Naive thymus-derived CD4-positive, alpha-beta T cell (primary cell): ENCODE data around the gene KRT31. TPM values are rescaled to one million over a fixed set of nuclear protein-coding genes. Genes with fewer than 3 reads are reported as not detected.

Experiments used
- ATAC-seq: fragments of 150-1000 bp; cut with Tn5 transposase; 2 replicates; pipeline ENCODE4 v1.10.0; 2021; ENCODE audit warnings: mild to moderate bottlenecking, moderate library complexity
- CTCF ChIA-PET: fragments of 350-600 bp; sonication (Branson Sonifier 250); formaldehyde crosslinking; loops from one replicate; lab custom pipeline; 2021; ENCODE audit warnings: antibody characterized with exemption; lab: Charles Lee
- POLR2A ChIA-PET: fragments of 350-600 bp; sonication (Branson Sonifier 250); formaldehyde crosslinking; loops from one replicate; lab custom pipeline; 2021; ENCODE audit warnings: antibody characterized with exemption, inconsistent platforms; lab: Charles Lee
- DNase-seq, 9 donors: peaks; one replicate each; pipeline versions ENCODE4 v3.0.0 to v3.0.0-alpha.2; 2020 to 2022; ENCODE audit warnings: mixed read lengths in 1 of 9
- H3K27ac ChIP-seq: one replicate; pipeline ENCODE4 v1.7.0; 2013; ENCODE audit warnings: mild to moderate bottlenecking, low read depth, low read length, moderate library complexity
- H3K27me3 ChIP-seq, 2 donors: one replicate each; pipeline ENCODE4 v1.7.0; 2013; ENCODE audit warnings: low read length in 2 of 2, mild to moderate bottlenecking in 2 of 2, moderate library complexity in 2 of 2; ENCODE audit not compliant: control insufficient read depth in 2 of 2, insufficient read depth in 2 of 2
- H3K36me3 ChIP-seq, 3 experiments: 1 replicate in 2 of 3; 2 replicates in 1 of 3; pipeline ENCODE4 v1.7.0; 2013; ENCODE audit warnings: low read length in 3 of 3, mild to moderate bottlenecking in 3 of 3, moderate library complexity in 1 of 3; ENCODE audit not compliant: insufficient read depth in 3 of 3, control insufficient read depth in 2 of 3
- H3K4me1 ChIP-seq, 2 donors: one replicate each; pipeline ENCODE4 v1.7.0; 2013; ENCODE audit warnings: low read length in 2 of 2, mild to moderate bottlenecking in 2 of 2, moderate library complexity in 1 of 2; ENCODE audit not compliant: control insufficient read depth in 2 of 2, insufficient read depth in 2 of 2
- H3K4me3 ChIP-seq: 2 replicates; pipeline ENCODE4 v1.7.0; 2013; ENCODE audit warnings: mild to moderate bottlenecking, low read length
- H3K9me3 ChIP-seq, 3 experiments: 1 replicate in 2 of 3; 2 replicates in 1 of 3; pipeline ENCODE4 v1.7.0; 2013; ENCODE audit warnings: low read length in 3 of 3; ENCODE audit not compliant: control insufficient read depth in 2 of 3
- H3K27ac Mint-ChIP-seq, 9 donors: one replicate each; pipeline ENCODE4 v1.8.0; 2020 to 2022; ENCODE audit warnings: mixed read lengths in 9 of 9, mild to moderate bottlenecking in 8 of 9, moderate library complexity in 5 of 9, inconsistent platforms in 2 of 9
- H3K27me3 Mint-ChIP-seq, 5 donors: one replicate each; pipeline ENCODE4 v1.8.0; 2021 to 2022; ENCODE audit warnings: mixed read lengths in 5 of 5, mild to moderate bottlenecking in 1 of 5
- H3K36me3 Mint-ChIP-seq, 5 donors: one replicate each; pipeline ENCODE4 v1.8.0; 2020 to 2022; ENCODE audit warnings: mixed read lengths in 5 of 5, mild to moderate bottlenecking in 3 of 5, inconsistent platforms in 1 of 5
- H3K4me1 Mint-ChIP-seq, 7 donors: one replicate each; pipeline ENCODE4 v1.8.0; 2020 to 2022; ENCODE audit warnings: mixed read lengths in 7 of 7, mild to moderate bottlenecking in 3 of 7, inconsistent platforms in 1 of 7
- H3K4me3 Mint-ChIP-seq, 10 donors: one replicate each; pipeline ENCODE4 v1.8.0; 2020 to 2022; ENCODE audit warnings: mild to moderate bottlenecking in 10 of 10, mixed read lengths in 10 of 10, moderate library complexity in 6 of 10, inconsistent platforms in 2 of 10
- H3K9me3 Mint-ChIP-seq, 11 donors: one replicate each; pipeline ENCODE4 v1.8.0; 2020 to 2022; ENCODE audit warnings: mixed read lengths in 11 of 11, mild to moderate bottlenecking in 4 of 11, inconsistent platforms in 1 of 11, moderate library complexity in 1 of 11
- intact Hi-C, 2 donors: fragments of 100-400 bp; cut with micrococcal nuclease; formaldehyde crosslinking; loops; one replicate each; pipeline ENCODE4 v1.15.1; 2023
- polyA plus RNA-seq, 2 donors: library from polyadenylated mRNA; unstranded; fragments of 300-500 nt; fragmentation: Illumina TruSeq; gene quantifications; one replicate each; pipeline ENCODE4 v1.2.3, GENCODE V29; 2021
- total RNA-seq, 6 experiments: library from RNA in 5 of 6; stranded (reverse) in 5 of 6; gene quantifications; 1 replicate in 5 of 6; 2 replicates in 1 of 6; pipeline ENCODE4 v1.2.3 and lab custom pipeline; 2021 to 2026

Gene KRT31
- total and polyA plus RNA-seq, 7 experiments from 2014 or later, result not detected

DNA sequence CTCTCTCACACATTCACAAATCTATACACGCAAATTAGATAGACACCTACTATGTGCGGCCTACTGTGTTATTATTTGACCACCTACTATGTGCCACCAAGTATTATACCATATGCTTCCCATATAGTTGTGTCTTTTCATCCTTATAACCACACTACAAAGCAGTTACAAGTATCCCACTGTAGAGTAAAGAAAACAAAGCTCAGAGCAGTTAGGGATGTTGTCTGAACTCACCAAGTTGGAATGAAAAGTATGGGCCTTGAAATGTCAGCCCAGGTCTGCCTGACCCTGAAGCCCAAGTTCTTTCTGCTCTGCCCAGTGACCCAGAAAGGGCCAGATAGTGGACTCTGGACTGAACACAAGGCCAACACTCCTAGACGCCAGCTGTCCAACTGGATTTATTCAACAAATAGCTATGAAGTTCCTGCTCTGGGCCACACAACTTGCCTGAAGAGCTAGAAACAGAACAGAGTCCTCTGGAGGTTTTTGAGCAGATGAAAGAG is 18.5 kb upstream of the KRT31 start:
- H3K9me3 Mint-ChIP-seq, result no peaks in the 10 kb centered on the region
- no peak for ATAC-seq
- peaks cover 0 to 19% (median 9%) of the 10 kb centered on the region in 7 donors for H3K4me1 Mint-ChIP-seq
- peak overlapping the region in 2 of 9 donors; percentile 7 to 21 for H3K27ac Mint-ChIP-seq
- intact Hi-C loops, result no loop called here
- Histone ChIP-seq H3K36me3 (no peaks in the 10 kb centered on the region), H3K9me3 (no peaks in the 10 kb centered on the region), H3K4me3 (no peak overlapping the region), H3K4me1 (peaks cover 0 to 6% of the 10 kb centered on the region in 2 donors), H3K27ac (no peak overlapping the region), H3K27me3 (no peaks in the 10 kb centered on the region)
- DNase-seq, result no peak
- no peaks in the 10 kb centered on the region for H3K36me3 Mint-ChIP-seq
- ChIA-PET CTCF (no interaction called here), POLR2A (interaction anchor here (0.5 kb wide), 1 partner anchor 30 kb away, joined by 4 read pairs; no protein-coding TSS in a partner anchor)
- H3K27me3 Mint-ChIP-seq, result no peaks in the 10 kb centered on the region
- no peak overlapping the region for H3K4me3 Mint-ChIP-seq

GRCh38 chr17:41415411-41415810 is 18.0 kb upstream of the KRT31 start:
- intact Hi-C loops, result no loop called here
- Mint-ChIP-seq H3K4me1 (peaks cover 0 to 19% (median 9%) of the 10 kb centered on the region in 7 donors), H3K4me3 (no peak overlapping the region), H3K36me3 (no peaks in the 10 kb centered on the region), H3K9me3 (no peaks in the 10 kb centered on the region), H3K27me3 (no peaks in the 10 kb centered on the region), H3K27ac (peak overlapping the region in 2 of 9 donors; percentile 7 to 32)
- no peak for ATAC-seq
- Histone ChIP-seq H3K27me3 (no peaks in the 10 kb centered on the region), H3K27ac (no peak overlapping the region), H3K9me3 (no peaks in the 10 kb centered on the region), H3K4me3 (no peak overlapping the region), H3K4me1 (peaks cover 0 to 5% of the 10 kb centered on the region in 2 donors), H3K36me3 (no peaks in the 10 kb centered on the region)
- no peak for DNase-seq
- ChIA-PET POLR2A (interaction anchor here (0.5 kb wide), 1 partner anchor 29 kb away, joined by 4 read pairs; no protein-coding TSS in a partner anchor), CTCF (no interaction called here)

GRCh38 chr17:41413982-41414381 is 16.6 kb upstream of the KRT31 start:
- H3K4me1 ChIP-seq, result peaks cover 5 to 9% of the 10 kb centered on the region in 2 donors
- H3K9me3 ChIP-seq, result no peaks in the 10 kb centered on the region
- ATAC-seq, result no peak
- H3K9me3 Mint-ChIP-seq, result no peaks in the 10 kb centered on the region
- no peaks in the 10 kb centered on the region for H3K27me3 ChIP-seq
- CTCF ChIA-PET, result interaction anchor here (1.7 kb wide), 1 partner anchor 135 kb away, joined by 4 read pairs; no protein-coding TSS in a partner anchor
- H3K4me3 ChIP-seq, result no peak overlapping the region
- no peaks in the 10 kb centered on the region for H3K36me3 ChIP-seq
- intact Hi-C loops, result no loop called here
- peaks cover 3 to 24% (median 12%) of the 10 kb centered on the region in 7 donors for H3K4me1 Mint-ChIP-seq
- no peak overlapping the region for H3K4me3 Mint-ChIP-seq
- no peak for DNase-seq
- H3K27me3 Mint-ChIP-seq, result no peaks in the 10 kb centered on the region
- POLR2A ChIA-PET, result no interaction called here
- no peak overlapping the region for H3K27ac Mint-ChIP-seq
- H3K36me3 Mint-ChIP-seq, result no peaks in the 10 kb centered on the region
- H3K27ac ChIP-seq, result no peak overlapping the region

- H3K27ac ChIP-seq, result no peak overlapping the region
- ChIA-PET POLR2A (no interaction called here), CTCF (interaction anchor here (0.8 to 1.7 kb wide), 2 partner anchors 91 to 136 kb away, joined by 3 to 4 read pairs; no protein-coding TSS in a partner anchor)
- DNase-seq, result no peak
- no peak overlapping the region for H3K4me3 ChIP-seq
- intact Hi-C loops, result no loop called here
- peaks cover 5 to 30% (median 16%) of the 10 kb centered on the region in 7 donors for H3K4me1 Mint-ChIP-seq
- H3K27ac Mint-ChIP-seq, result no peak overlapping the region
- no peaks in the 10 kb centered on the region for H3K36me3 ChIP-seq
- H3K4me3 Mint-ChIP-seq, result no peak overlapping the region
- no peaks in the 10 kb centered on the region for H3K27me3 Mint-ChIP-seq
- no peaks in the 10 kb centered on the region for H3K36me3 Mint-ChIP-seq
- H3K4me1 ChIP-seq, result peaks cover 9 to 14% of the 10 kb centered on the region in 2 donors
- no peaks in the 10 kb centered on the region for H3K9me3 ChIP-seq
- no peak for ATAC-seq
- no peaks in the 10 kb centered on the region for H3K9me3 Mint-ChIP-seq
- no peaks in the 10 kb centered on the region for H3K27me3 ChIP-seq
Measured at GRCh38 chr17:41413353-41413957, 16.0 kb upstream of the KRT31 start.

GRCh38 chr17:41411072-41411840 is 13.8 kb upstream of the KRT31 start:
- ATAC-seq (no peak), DNase-seq (no peak)
- no peaks in the 10 kb centered on the region for H3K9me3 Mint-ChIP-seq
- H3K27me3 ChIP-seq, result no peaks in the 10 kb centered on the region
- no peak overlapping the region for H3K4me3 ChIP-seq
- no peak overlapping the region for H3K4me3 Mint-ChIP-seq
- no peak overlapping the region for H3K27ac ChIP-seq
- no peaks in the 10 kb centered on the region for H3K36me3 Mint-ChIP-seq
- H3K27ac Mint-ChIP-seq, result no peak overlapping the region
- peaks cover 9 to 14% of the 10 kb centered on the region in 2 donors for H3K4me1 ChIP-seq
- no peaks in the 10 kb centered on the region for H3K9me3 ChIP-seq
- no peaks in the 10 kb centered on the region for H3K36me3 ChIP-seq
- ChIA-PET POLR2A (no interaction called here), CTCF (no interaction called here)
- intact Hi-C loops, result no loop called here
- H3K27me3 Mint-ChIP-seq, result no peaks in the 10 kb centered on the region
- H3K4me1 Mint-ChIP-seq, result peaks cover 5 to 21% (median 19%) of the 10 kb centered on the region in 7 donors

- no peak for ATAC-seq
- H3K4me3 ChIP-seq, result no peak overlapping the region
- no peaks in the 10 kb centered on the region for H3K9me3 ChIP-seq
- H3K36me3 ChIP-seq, result no peaks in the 10 kb centered on the region
- peaks cover 0 to 2% (median 0%) of the 10 kb centered on the region in 5 donors for H3K36me3 Mint-ChIP-seq
- no peaks in the 10 kb centered on the region for H3K27me3 ChIP-seq
- intact Hi-C loops, result no loop called here
- DNase-seq, result no peak
- H3K27ac Mint-ChIP-seq, result no peak overlapping the region
- no peak overlapping the region for H3K27ac ChIP-seq
- peaks cover 22 to 24% of the 10 kb centered on the region in 2 donors for H3K4me1 ChIP-seq
- no peak overlapping the region for H3K4me3 Mint-ChIP-seq
- H3K9me3 Mint-ChIP-seq, result peaks cover 0 to 1% (median 0%) of the 10 kb centered on the region in 11 donors
- ChIA-PET CTCF (no interaction called here), POLR2A (no interaction called here)
- H3K27me3 Mint-ChIP-seq, result no peaks in the 10 kb centered on the region
- H3K4me1 Mint-ChIP-seq, result peaks cover 22 to 43% (median 41%) of the 10 kb centered on the region in 7 donors
Measured at GRCh38 chr17:41407226-41407625, 9.8 kb upstream of the KRT31 start.
